ENCODE data around the gene EFCAB14.

- no peak for TF ChIP-seq CTCF (conservative IDR thresholded peaks at IDR 0.05 in 1 of 2, IDR thresholded peaks at IDR 0.05 in 1 of 2; ENCODE audit: extremely low read depth in 1 of 2, insufficient read depth in 1 of 2, low read depth in 1 of 2, low read length in 2 of 2)
- TF ChIP-seq EZH2 (IDR thresholded peaks at IDR 0.05; ENCODE audit: borderline replicate concordance, low read length), result no peak
Measured at GRCh38 chr1:46646331-46646730, 72.6 kb downstream of the EFCAB14 start.

Measured in mammary epithelial cell (primary cell).